Trophoblast cell (in vitro differentiated cells and primary cell): ENCODE measurements around the gene LILRB4.
"Not testable (repeated sequence)": the region's sequence is repeated elsewhere in the genome, so short reads cannot be mapped to it uniquely, and the experiment has no call there.

Source experiments
- DNase-seq, 2 donors: peaks; one replicate each; pipeline ENCODE4 v3.0.0-alpha.2; 2016
- H2AFZ ChIP-seq: 2 replicates; pipeline ENCODE4 v1.6.1; 2013; ENCODE audit warnings: low read length, moderate library complexity, mild to moderate bottlenecking; ENCODE audit not compliant: insufficient read depth, poor library complexity
- H2AK5ac ChIP-seq: 2 replicates; pipeline ENCODE4 v1.6.1; 2013; ENCODE audit warnings: mild to moderate bottlenecking, low read length
- H2BK120ac ChIP-seq: 2 replicates; pipeline ENCODE4 v1.6.1; 2013; ENCODE audit warnings: low read length, mild to moderate bottlenecking, moderate library complexity; ENCODE audit not compliant: insufficient read depth, poor library complexity
- H2BK12ac ChIP-seq: 2 replicates; pipeline ENCODE4 v1.6.1; 2013; ENCODE audit warnings: mild to moderate bottlenecking, low read length, moderate library complexity
- H2BK5ac ChIP-seq: 2 replicates; pipeline ENCODE4 v1.6.1; 2013; ENCODE audit warnings: low read length, low read depth, moderate library complexity, mild to moderate bottlenecking; ENCODE audit not compliant: poor library complexity
- H3K14ac ChIP-seq: 2 replicates; pipeline ENCODE4 v1.6.1; 2013; ENCODE audit warnings: mild to moderate bottlenecking, low read length
- H3K18ac ChIP-seq: 2 replicates; pipeline ENCODE4 v1.6.1; 2013; ENCODE audit warnings: mild to moderate bottlenecking, low read length
- H3K23ac ChIP-seq: 2 replicates; pipeline ENCODE4 v1.6.1; 2013; ENCODE audit warnings: low read length
- H3K27ac ChIP-seq: 2 replicates; pipeline ENCODE4 v1.5.1; 2013; ENCODE audit warnings: low read depth, mild to moderate bottlenecking, inconsistent platforms, low read length, moderate library complexity
- H3K27me3 ChIP-seq: 2 replicates; pipeline ENCODE4 v1.6.1; 2013; ENCODE audit warnings: inconsistent platforms, mild to moderate bottlenecking, low read length, moderate library complexity; ENCODE audit not compliant: insufficient read depth
- H3K36me3 ChIP-seq, 2 experiments: 1 replicate in 1 of 2; 2 replicates in 1 of 2; pipeline ENCODE4 v1.6.1; 2013; ENCODE audit warnings: low read length in 2 of 2, mild to moderate bottlenecking in 2 of 2, moderate library complexity in 1 of 2; ENCODE audit not compliant: insufficient read depth in 2 of 2, control insufficient read depth in 1 of 2
- H3K4ac ChIP-seq: 2 replicates; pipeline ENCODE4 v1.6.1; 2013; ENCODE audit warnings: low read depth, mild to moderate bottlenecking, low read length, moderate library complexity
- H3K4me1 ChIP-seq, 2 experiments: 1 replicate in 1 of 2; 2 replicates in 1 of 2; pipeline ENCODE4 v1.6.1; 2013; ENCODE audit warnings: low read length in 2 of 2, mild to moderate bottlenecking in 2 of 2, moderate library complexity in 1 of 2; ENCODE audit not compliant: insufficient read depth in 2 of 2, control insufficient read depth in 1 of 2
- H3K4me2 ChIP-seq: 2 replicates; pipeline ENCODE4 v1.6.1; 2013; ENCODE audit warnings: inconsistent platforms, mild to moderate bottlenecking, low read length, moderate library complexity
- H3K4me3 ChIP-seq: 2 replicates; pipeline ENCODE4 v1.5.1; 2013; ENCODE audit warnings: mild to moderate bottlenecking, low read depth, low read length, inconsistent platforms
- H3K79me1 ChIP-seq: one replicate; pipeline ENCODE4 v1.6.1; 2013; ENCODE audit warnings: low read length
- H3K79me2 ChIP-seq: 2 replicates; pipeline ENCODE4 v1.6.1; 2013; ENCODE audit warnings: low read length, mild to moderate bottlenecking; ENCODE audit not compliant: control insufficient read depth, insufficient read depth, poor library complexity
- H3K9ac ChIP-seq: 2 replicates; pipeline ENCODE4 v1.6.1; 2013; ENCODE audit warnings: mild to moderate bottlenecking, low read length
- H3K9me3 ChIP-seq: 2 replicates; pipeline ENCODE4 v1.6.1; 2013; ENCODE audit warnings: low read depth, mild to moderate bottlenecking, control low read depth, inconsistent platforms, low read length; ENCODE audit not compliant: insufficient read depth
- H4K12ac ChIP-seq: 2 replicates; pipeline ENCODE4 v1.6.1; 2013; ENCODE audit warnings: low read depth, mild to moderate bottlenecking, low read length, moderate library complexity
- H4K8ac ChIP-seq: 2 replicates; pipeline ENCODE4 v1.6.1; 2013; ENCODE audit warnings: low read depth, mild to moderate bottlenecking, low read length, moderate library complexity
- H4K91ac ChIP-seq: one replicate; pipeline ENCODE4 v1.6.1; 2013; ENCODE audit warnings: low read depth, mild to moderate bottlenecking, low read length, moderate library complexity
- WGBS: extraction: QIAGEN DNeasy Blood & Tissue Kit; methylation state at CpG from one replicate; pipeline ENCODE4 v1.1.7; 2013; ENCODE audit warnings: missing lambda C conversion rate; ENCODE audit not compliant: insufficient read length, insufficient coverage; ENCODE audit errors: extremely low coverage; 5-methylcytosine and 5-hydroxymethylcytosine counted together

LILRB4 gene

GRCh38 chr19:54696766-54697165 lies 34.0 kb downstream of the LILRB4 start:
- Histone ChIP-seq H2AFZ (no peak overlapping the region), H3K27me3 (no peaks in the 10 kb centered on the region), H3K4me2 (no peak overlapping the region), H2BK120ac (no peak overlapping the region), H3K79me2 (no peaks in the 10 kb centered on the region), H3K14ac (no peak overlapping the region), H3K4me3 (no peak overlapping the region), H2AK5ac (no peak overlapping the region), H3K23ac (no peak overlapping the region), H2BK12ac (no peak overlapping the region), H3K4me1 (no peaks in the 10 kb centered on the region), H4K91ac (no peak overlapping the region), H3K9me3 (peaks cover 42% of the 10 kb centered on the region), H2BK5ac (no peak overlapping the region), H3K4ac (no peak overlapping the region), H3K27ac (no peak overlapping the region), H3K9ac (no peak overlapping the region), H4K12ac (no peak overlapping the region), H4K8ac (no peak overlapping the region), H3K79me1 (no peaks in the 10 kb centered on the region), H3K36me3 (no peaks in the 10 kb centered on the region), H3K18ac (no peak overlapping the region)
- no peak for DNase-seq
- no CpG with 5 or more reads among the region's 2 CpGs for WGBS

GRCh38 chr19:54697716-54698115 lies 34.9 kb downstream of the LILRB4 start:
- H2AK5ac ChIP-seq: not testable (repeated sequence)

GRCh38 chr19:54704928-54705327 lies 42.1 kb downstream of the LILRB4 start:
- H3K4ac ChIP-seq: no peak overlapping the region
- no peak overlapping the region for H2BK5ac ChIP-seq
- no peak overlapping the region for H4K8ac ChIP-seq
- H3K4me2 ChIP-seq: no peak overlapping the region
- no peak overlapping the region for H2AK5ac ChIP-seq
- H3K18ac ChIP-seq: no peak overlapping the region
- H3K79me2 ChIP-seq: no peaks in the 10 kb centered on the region
- no peak overlapping the region for H3K23ac ChIP-seq
- WGBS: no CpG with 5 or more reads among the region's 8 CpGs
- H2BK12ac ChIP-seq: no peak overlapping the region
- no peak overlapping the region for H3K4me3 ChIP-seq
- no peaks in the 10 kb centered on the region for H3K4me1 ChIP-seq
- no peaks in the 10 kb centered on the region for H3K36me3 ChIP-seq
- DNase-seq: no peak
- no peak overlapping the region for H3K9ac ChIP-seq
- H3K27me3 ChIP-seq: no peaks in the 10 kb centered on the region
- no peak overlapping the region for H2AFZ ChIP-seq
- H3K79me1 ChIP-seq: no peaks in the 10 kb centered on the region
- H2BK120ac ChIP-seq: no peak overlapping the region
- H4K91ac ChIP-seq: no peak overlapping the region
- H3K27ac ChIP-seq: no peak overlapping the region
- H3K9me3 ChIP-seq: peaks cover 59% of the 10 kb centered on the region
- no peak overlapping the region for H3K14ac ChIP-seq
- no peak overlapping the region for H4K12ac ChIP-seq

More at GRCh38 chr19:54697716-54698115, 34.9 kb downstream of the LILRB4 start:
- not testable (repeated sequence) for H3K23ac ChIP-seq, H3K27ac ChIP-seq, H3K4me1 ChIP-seq, H3K4me3 ChIP-seq, H2BK5ac ChIP-seq, DNase-seq, H3K4me2 ChIP-seq, H3K14ac ChIP-seq, H3K79me2 ChIP-seq, H2AFZ ChIP-seq, H4K12ac ChIP-seq, H3K9ac ChIP-seq, H3K4ac ChIP-seq, H3K27me3 ChIP-seq, H4K8ac ChIP-seq, H3K79me1 ChIP-seq, H3K18ac ChIP-seq, H2BK12ac ChIP-seq, H4K91ac ChIP-seq, H3K36me3 ChIP-seq, H2BK120ac ChIP-seq
- peaks cover 42% of the 10 kb centered on the region for H3K9me3 ChIP-seq
- WGBS: no CpG with 5 or more reads among the region's 13 CpGs

GRCh38 chr19:54707962-54708361 lies 45.2 kb downstream of the LILRB4 start:
- DNase-seq: no peak
- no peak overlapping the region for H3K4me2 ChIP-seq
- H2AK5ac ChIP-seq: no peak overlapping the region
- H2AFZ ChIP-seq: no peak overlapping the region
- peaks cover 57% of the 10 kb centered on the region for H3K9me3 ChIP-seq
- H3K36me3 ChIP-seq: no peaks in the 10 kb centered on the region
- no peaks in the 10 kb centered on the region for H3K27me3 ChIP-seq
- no peak overlapping the region for H3K4me3 ChIP-seq
- H3K23ac ChIP-seq: no peak overlapping the region
- H3K79me2 ChIP-seq: no peaks in the 10 kb centered on the region
- H3K27ac ChIP-seq: no peak overlapping the region
- H3K79me1 ChIP-seq: no peaks in the 10 kb centered on the region
- H2BK5ac ChIP-seq: no peak overlapping the region
- no peak overlapping the region for H4K91ac ChIP-seq
- no peak overlapping the region for H3K14ac ChIP-seq
- H3K9ac ChIP-seq: no peak overlapping the region
- no peak overlapping the region for H3K18ac ChIP-seq
- H2BK12ac ChIP-seq: no peak overlapping the region
- H3K4ac ChIP-seq: no peak overlapping the region
- H3K4me1 ChIP-seq: no peaks in the 10 kb centered on the region
- H4K8ac ChIP-seq: no peak overlapping the region
- no peak overlapping the region for H2BK120ac ChIP-seq
- no peak overlapping the region for H4K12ac ChIP-seq
- WGBS: no CpG with 5 or more reads among the region's 4 CpGs
